ENCODE measurements around the gene ADARB2.

GRCh38 chr10:1669433-1669832 is 67.9 kb downstream of the ADARB2 start:
- no peak for TF ChIP-seq POLR2A (IDR thresholded peaks at IDR 0.05; ENCODE audit: low read depth, low read length)
- TF ChIP-seq, protein P1, sequence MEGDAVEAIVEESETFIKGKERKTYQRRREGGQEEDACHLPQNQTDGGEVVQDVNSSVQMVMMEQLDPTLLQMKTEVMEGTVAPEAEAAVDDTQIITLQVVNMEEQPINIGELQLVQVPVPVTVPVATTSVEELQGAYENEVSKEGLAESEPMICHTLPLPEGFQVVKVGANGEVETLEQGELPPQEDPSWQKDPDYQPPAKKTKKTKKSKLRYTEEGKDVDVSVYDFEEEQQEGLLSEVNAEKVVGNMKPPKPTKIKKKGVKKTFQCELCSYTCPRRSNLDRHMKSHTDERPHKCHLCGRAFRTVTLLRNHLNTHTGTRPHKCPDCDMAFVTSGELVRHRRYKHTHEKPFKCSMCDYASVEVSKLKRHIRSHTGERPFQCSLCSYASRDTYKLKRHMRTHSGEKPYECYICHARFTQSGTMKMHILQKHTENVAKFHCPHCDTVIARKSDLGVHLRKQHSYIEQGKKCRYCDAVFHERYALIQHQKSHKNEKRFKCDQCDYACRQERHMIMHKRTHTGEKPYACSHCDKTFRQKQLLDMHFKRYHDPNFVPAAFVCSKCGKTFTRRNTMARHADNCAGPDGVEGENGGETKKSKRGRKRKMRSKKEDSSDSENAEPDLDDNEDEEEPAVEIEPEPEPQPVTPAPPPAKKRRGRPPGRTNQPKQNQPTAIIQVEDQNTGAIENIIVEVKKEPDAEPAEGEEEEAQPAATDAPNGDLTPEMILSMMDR (IDR thresholded peaks at IDR 0.05 in 2 of 3, conservative IDR thresholded peaks at IDR 0.05 in 1 of 3; ENCODE audit: control insufficient read depth in 2 of 3, extremely low read depth in 1 of 3, insufficient read depth in 1 of 3, low read depth in 3 of 3, low read length in 3 of 3), result no peak
- no peak for TF ChIP-seq IKZF1 (conservative IDR thresholded peaks at IDR 0.05)
- no peak for TF ChIP-seq POLR2AphosphoS5 (IDR thresholded peaks at IDR 0.05; ENCODE audit: low read length)
- TF ChIP-seq CEBPB (IDR thresholded peaks at IDR 0.05; ENCODE audit: borderline replicate concordance in 1 of 2, low read depth in 2 of 2, low read length in 2 of 2), result no peak
- TF ChIP-seq, protein P2, sequence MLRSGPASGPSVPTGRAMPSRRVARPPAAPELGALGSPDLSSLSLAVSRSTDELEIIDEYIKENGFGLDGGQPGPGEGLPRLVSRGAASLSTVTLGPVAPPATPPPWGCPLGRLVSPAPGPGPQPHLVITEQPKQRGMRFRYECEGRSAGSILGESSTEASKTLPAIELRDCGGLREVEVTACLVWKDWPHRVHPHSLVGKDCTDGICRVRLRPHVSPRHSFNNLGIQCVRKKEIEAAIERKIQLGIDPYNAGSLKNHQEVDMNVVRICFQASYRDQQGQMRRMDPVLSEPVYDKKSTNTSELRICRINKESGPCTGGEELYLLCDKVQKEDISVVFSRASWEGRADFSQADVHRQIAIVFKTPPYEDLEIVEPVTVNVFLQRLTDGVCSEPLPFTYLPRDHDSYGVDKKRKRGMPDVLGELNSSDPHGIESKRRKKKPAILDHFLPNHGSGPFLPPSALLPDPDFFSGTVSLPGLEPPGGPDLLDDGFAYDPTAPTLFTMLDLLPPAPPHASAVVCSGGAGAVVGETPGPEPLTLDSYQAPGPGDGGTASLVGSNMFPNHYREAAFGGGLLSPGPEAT (IDR thresholded peaks at IDR 0.05; ENCODE audit: low read depth), result no peak

Measured in GM12878 (cell line).